DND-41 (cell line): ENCODE results near the gene SNX32.
A peak's percentile ranks its signal among the peaks of the same experiment; 100 is the strongest.

ENCODE experiments used
- CTCF ChIP-seq: IDR thresholded peaks from 2 replicates; pipeline ENCODE4 v1.5.1; 2012; ENCODE audit warnings: borderline replicate concordance, low read length, moderate library complexity, mild to moderate bottlenecking; ENCODE audit not compliant: poor library complexity, severe bottlenecking; ENCODE audit errors: extremely low read depth
- EZH2 ChIP-seq: IDR thresholded peaks from 3 replicates; pipeline ENCODE4 v1.6.1; 2012; ENCODE audit warnings: borderline replicate concordance, low read depth, mild to moderate bottlenecking, moderate library complexity, low read length, inconsistent platforms; ENCODE audit not compliant: severe bottlenecking

- TF ChIP-seq CTCF = peak; percentile 95
- TF ChIP-seq EZH2 = no peak
Observed at GRCh38 chr11:65817835-65818680, 15.7 kb upstream of the SNX32 start.
